K562 (cell line): ENCODE data around the gene PURA. TPM values are rescaled to one million over a fixed set of nuclear protein-coding genes. Genes with fewer than 3 reads are reported as not detected.
A peak's percentile ranks its signal among the peaks of the same experiment; 100 is the strongest.

Experiments
- ATAC-seq: fragments of 200-7000 bp; cut with Tn5 transposase; 3 replicates; pipeline ENCODE4 v1.9.1; 2020; ENCODE audit warnings: moderate library complexity
- BruUV-seq: library from RNA; stranded (reverse); fragments of 400-500 nt; replicated peaks from 2 replicates; lab custom pipeline; 2021; lab: Mats Ljungman, UMichigan
- CTCF ChIA-PET: fragments of 300-600 bp; formaldehyde crosslinking; extraction: SDS; loops from one replicate; lab custom pipeline; 2021; ENCODE audit warnings: low intra/inter-chr PET ratio; lab: Yijun Ruan, JAX
- POLR2A ChIA-PET: fragments of 300-600, 350-650 bp; sonication (Branson Sonifier 250); formaldehyde crosslinking; extraction: SDS; loops from one replicate; lab custom pipeline; 2021; ENCODE audit warnings: antibody characterized with exemption, inconsistent platforms; lab: Yijun Ruan, JAX
- DNase-seq, 4 experiments: peaks; one replicate each; pipeline versions ENCODE4 v3.0.0 to v3.0.0-alpha.2; 2011 to 2018; ENCODE audit warnings: low spot score in 3 of 4, mixed read lengths in 3 of 4; ENCODE audit errors: extremely low read depth in 1 of 4
- FAIRE-seq: peaks from 2 replicates; lab custom pipeline; 2011; peaks lifted over from hg19 to GRCh38; lab: Jason Lieb, UNC
- H2AFZ ChIP-seq: 2 replicates; pipeline ENCODE4 v1.6.0; 2011; ENCODE audit warnings: low read depth, low read length, control low read depth, inconsistent platforms
- H3K27ac ChIP-seq: fragments of 200-600 bp; 3 replicates; pipeline ENCODE4 v1.8.0; 2011; ENCODE audit warnings: low read depth, mild to moderate bottlenecking, control low read depth, inconsistent platforms, low read length, moderate library complexity, mixed read lengths; ENCODE audit errors: extremely low read depth
- H3K27me3 ChIP-seq, 2 experiments: fragments of 300-600 bp in 1 of 2; 2 replicates in 1 of 2; 3 replicates in 1 of 2; pipeline versions ENCODE4 v1.6.0 to v1.8.0; 2011; ENCODE audit warnings: inconsistent platforms in 2 of 2, low read length in 2 of 2, mild to moderate bottlenecking in 1 of 2, mixed read lengths in 1 of 2, moderate library complexity in 1 of 2; ENCODE audit not compliant: control insufficient read depth in 2 of 2, insufficient read depth in 2 of 2
- H3K36me3 ChIP-seq: fragments of 300-600 bp; 3 replicates; pipeline ENCODE4 v1.8.0; 2011; ENCODE audit warnings: mild to moderate bottlenecking, low read length, inconsistent platforms; ENCODE audit not compliant: control insufficient read depth, insufficient read depth
- H3K4me1 ChIP-seq, 2 experiments: fragments of 200-600 bp in 1 of 2; replicated peaks in 1 of 2; 2 replicates in 1 of 2; 3 replicates in 1 of 2; pipeline versions ENCODE4 v1.5.1 to v1.8.0; 2011; ENCODE audit warnings: inconsistent platforms in 2 of 2, low read length in 2 of 2, mild to moderate bottlenecking in 1 of 2, mixed read lengths in 1 of 2, moderate library complexity in 1 of 2; ENCODE audit not compliant: control insufficient read depth in 2 of 2, insufficient read depth in 2 of 2
- H3K4me2 ChIP-seq: 2 replicates; pipeline ENCODE4 v1.6.1; 2011; ENCODE audit warnings: low read length, control low read depth, inconsistent platforms, mixed read lengths; ENCODE audit not compliant: insufficient read depth
- H3K4me3 ChIP-seq: fragments of 200-600 bp; sonication (generic), shearing (Covaris generic); 2 replicates; pipeline ENCODE4 v1.5.1; 2016; ENCODE audit warnings: control low read depth, inconsistent platforms
- H3K79me2 ChIP-seq: fragments of 200-600 bp; 3 replicates; pipeline ENCODE4 v1.8.0; 2011; ENCODE audit warnings: low read length, inconsistent platforms; ENCODE audit not compliant: control insufficient read depth, insufficient read depth
- H3K9ac ChIP-seq, 2 experiments: 2 replicates each; pipeline versions ENCODE4 v1.6.0 to v1.6.1; 2011; ENCODE audit warnings: low read depth in 2 of 2, low read length in 2 of 2, control low read depth in 1 of 2, inconsistent platforms in 1 of 2, mild to moderate bottlenecking in 1 of 2, mixed read lengths in 1 of 2; ENCODE audit not compliant: insufficient read depth in 1 of 2
- H3K9me1 ChIP-seq: one replicate; pipeline ENCODE4 v1.6.0; 2011; ENCODE audit warnings: inconsistent platforms, mild to moderate bottlenecking, low read length, moderate library complexity; ENCODE audit not compliant: control insufficient read depth, insufficient read depth
- H3K9me3 ChIP-seq: replicated peaks from 2 replicates; pipeline ENCODE4 v1.5.1; 2011; ENCODE audit warnings: low read depth, low read length, inconsistent platforms; ENCODE audit not compliant: control insufficient read depth, insufficient read depth
- H4K20me1 ChIP-seq: replicated peaks from 2 replicates; pipeline ENCODE4 v1.6.1; 2011; ENCODE audit warnings: low read length, inconsistent platforms, mixed read lengths; ENCODE audit not compliant: control insufficient read depth, insufficient read depth
- ATF3 ChIP-seq, 2 experiments: fragments of 450-650 bp in 1 of 2; sonication (generic) in 1 of 2; formaldehyde crosslinking in 1 of 2; IDR thresholded peaks in 1 of 2; conservative IDR thresholded peaks in 1 of 2; 2 replicates each; pipeline versions ENCODE4 v1.6.1 to v1.8.1; 2016 to 2023; ENCODE audit warnings: mild to moderate bottlenecking in 2 of 2, moderate library complexity in 2 of 2, inconsistent platforms in 1 of 2, missing genetic modification reagents in 1 of 2
- DEAF1 ChIP-seq: fragments of 450-650 bp; formaldehyde crosslinking; IDR thresholded peaks from 2 replicates; pipeline ENCODE4 v1.4.0; 2020; ENCODE audit warnings: mild to moderate bottlenecking, moderate library complexity
- GTF2A2 ChIP-seq: IDR thresholded peaks from 2 replicates; pipeline ENCODE4 v1.6.1; 2016; ENCODE audit warnings: mild to moderate bottlenecking, missing genetic modification characterization, missing compliant biosample characterization
- MAFG ChIP-seq: fragments of 450-650 bp; conservative IDR thresholded peaks from 2 replicates; pipeline ENCODE4 v1.6.1; 2016; ENCODE audit warnings: missing genetic modification characterization, missing compliant biosample characterization
- NKRF ChIP-seq: fragments of 450-650 bp; IDR thresholded peaks from 2 replicates; pipeline ENCODE4 v1.6.1; 2016; ENCODE audit warnings: borderline replicate concordance
- TRIM28 ChIP-seq: fragments of 450-650 bp; IDR thresholded peaks from 2 replicates; pipeline ENCODE4 v1.6.1; 2017
- ZFPM2 ChIP-seq: fragments of 250-450 bp; sonication (Bioruptor Pico); IDR thresholded peaks from 2 replicates; pipeline ENCODE4 v1.5.1; 2022; ENCODE audit warnings: mild to moderate bottlenecking
- ZNF165 ChIP-seq: fragments of 250-450 bp; sonication (Bioruptor Pico); IDR thresholded peaks from 2 replicates; pipeline ENCODE4 v1.4.0; 2020; ENCODE audit warnings: borderline replicate concordance
- ZNF232 ChIP-seq: sonication (generic); formaldehyde crosslinking; IDR thresholded peaks from 2 replicates; pipeline ENCODE4 v1.8.0; 2022; ENCODE audit warnings: mild to moderate bottlenecking, missing genetic modification reagents
- WGBS: fragments of 100-300 bp; shearing (Covaris generic); methylation state at CpG from one replicate; pipeline ENCODE4 v1.1.6; 2016; ENCODE audit warnings: low coverage, mixed read lengths; ENCODE audit not compliant: insufficient coverage; ENCODE audit errors: missing lambda C conversion rate; 5-methylcytosine and 5-hydroxymethylcytosine counted together
- in situ Hi-C: fragments of 300-500 bp; cut with MboI; formaldehyde crosslinking; loops from 4 replicates; pipeline ENCODE4 v1.15.0; 2018; ENCODE audit warnings: inconsistent platforms, mixed read lengths
- intact Hi-C: fragments of 100-400 bp; cut with micrococcal nuclease; formaldehyde crosslinking; loops from 2 replicates; pipeline ENCODE4 v1.14.2; 2022
- polyA plus RNA-seq, 8 experiments: library from polyadenylated mRNA; depleted of rRNA in 4 of 8; stranded (reverse) in 5 of 8; unstranded in 3 of 8; fragments of >200 nt; fragmentation: Nextera tagmentation in 2 of 8; fragmentation: Illumina TruSeq in 1 of 8; extraction: Ambion mirVana in 2 of 8; extraction: Trizol in 1 of 8; gene quantifications; 2 replicates each; pipeline versions ENCODE4 v1.2.1 to v1.2.3, GENCODE V29; 2011 to 2014; ENCODE audit warnings: inconsistent platforms in 1 of 8, missing spikeins in 1 of 8
- total RNA-seq, 7 experiments: library from RNA; depleted of rRNA in 6 of 7; stranded (reverse); fragments of >200 nt in 6 of 7; fragmentation: Illumina TruSeq in 2 of 7; extraction: Trizol in 2 of 7; gene quantifications; 2 replicates each; pipeline versions ENCODE4 v1.2.1 to v1.2.3, GENCODE V29; 2011 to 2021; ENCODE audit warnings: low replicate concordance in 1 of 7
- TF ChIP-seq, protein P1 (sequence below): fragments of 250-450 bp; sonication (Bioruptor Pico); IDR thresholded peaks from 2 replicates; pipeline ENCODE4 v1.8.0; 2021; ENCODE audit warnings: moderate library complexity, mild to moderate bottlenecking, inconsistent platforms

Gene PURA
- total and polyA plus RNA-seq, 9 of the 15 experiments (the other 6 are each of a cell fraction or from before 2014, with no cell fraction given), result 3.2 to 11.1 (median 5.4) TPM

- 0 out of 2 replicates have a peak, but pooled peaks have one; percentile 18 for TF ChIP-seq DEAF1 (CRISPR knock-in tag)
These were observed 38.5 kb upstream of the PURA start (continued) for GRCh38 chr5:140075371-140075770.

DNA sequence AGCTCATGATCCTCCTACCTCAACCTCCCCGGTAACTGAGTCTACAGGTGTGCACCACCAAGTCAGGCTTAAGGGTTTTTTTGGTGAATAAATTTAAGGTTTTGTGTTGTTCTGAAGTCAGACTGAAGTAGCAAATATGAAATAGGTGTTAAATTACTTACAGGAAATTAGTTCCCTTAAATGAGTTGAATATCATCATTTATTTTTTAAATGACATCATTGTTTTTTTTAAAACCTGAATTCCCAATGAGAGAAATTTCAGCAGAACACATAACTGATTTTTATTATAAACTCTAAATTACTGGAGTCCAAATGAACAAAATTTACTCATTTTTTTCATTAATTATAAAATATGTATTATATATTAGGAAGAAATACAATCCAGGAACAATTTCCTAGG is 37.8 kb upstream of the PURA start:
- Histone ChIP-seq H3K4me1 (no peaks in the 10 kb centered on the region), H3K4me2 (no peak overlapping the region), H3K4me3 (no peak overlapping the region), H3K79me2 (no peaks in the 10 kb centered on the region), H3K9ac (no peak overlapping the region), H3K9me1 (no peaks in the 10 kb centered on the region), H2AFZ (no peak overlapping the region), H3K27me3 (no peaks in the 10 kb centered on the region), H3K27ac (no peak overlapping the region), H3K9me3 (no peaks in the 10 kb centered on the region), H4K20me1 (no peaks in the 10 kb centered on the region), H3K36me3 (no peaks in the 10 kb centered on the region)
- FAIRE-seq (no peak), ATAC-seq (no peak), DNase-seq (no peak)
- in situ Hi-C loops, result no loop called here
- TF ChIP-seq GTF2A2 (tag), result no peak
- no peak for TF ChIP-seq TRIM28
- TF ChIP-seq, protein P1, sequence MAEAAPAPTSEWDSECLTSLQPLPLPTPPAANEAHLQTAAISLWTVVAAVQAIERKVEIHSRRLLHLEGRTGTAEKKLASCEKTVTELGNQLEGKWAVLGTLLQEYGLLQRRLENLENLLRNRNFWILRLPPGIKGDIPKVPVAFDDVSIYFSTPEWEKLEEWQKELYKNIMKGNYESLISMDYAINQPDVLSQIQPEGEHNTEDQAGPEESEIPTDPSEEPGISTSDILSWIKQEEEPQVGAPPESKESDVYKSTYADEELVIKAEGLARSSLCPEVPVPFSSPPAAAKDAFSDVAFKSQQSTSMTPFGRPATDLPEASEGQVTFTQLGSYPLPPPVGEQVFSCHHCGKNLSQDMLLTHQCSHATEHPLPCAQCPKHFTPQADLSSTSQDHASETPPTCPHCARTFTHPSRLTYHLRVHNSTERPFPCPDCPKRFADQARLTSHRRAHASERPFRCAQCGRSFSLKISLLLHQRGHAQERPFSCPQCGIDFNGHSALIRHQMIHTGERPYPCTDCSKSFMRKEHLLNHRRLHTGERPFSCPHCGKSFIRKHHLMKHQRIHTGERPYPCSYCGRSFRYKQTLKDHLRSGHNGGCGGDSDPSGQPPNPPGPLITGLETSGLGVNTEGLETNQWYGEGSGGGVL, result no peak
- no peak for TF ChIP-seq MAFG (tag)
- no peak for TF ChIP-seq ZFPM2
- TF ChIP-seq NKRF, result no peak
- TF ChIP-seq ZNF232 (CRISPR knock-in tag), result no peak
- peak; percentile 16; the same call in 1 of the 2 replicates for TF ChIP-seq ATF3 (IDR thresholded peaks at IDR 0.05)
- TF ChIP-seq ATF3 (CRISPR knock-in tag; conservative IDR thresholded peaks at IDR 0.05), result no peak
- TF ChIP-seq ZNF165, result no peak
- intact Hi-C loops, result no loop called here
- ChIA-PET POLR2A (interaction anchor here (0.6 to 1.5 kb wide), 4 partner anchors 31 to 471 kb away, joined by 3 to 4 read pairs (median 3); no protein-coding TSS in a partner anchor), CTCF (interaction anchor here (0.7 to 5.3 kb wide), 6 partner anchors 24 to 276 kb away, joined by 3 to 73 read pairs (median 6); no protein-coding TSS in a partner anchor)
- WGBS, result 6% methylated on average over 1 of the region's 1 CpG
- BruUV-seq, result no TSS peak
